Activated CD4-positive, alpha-beta T cell treated with anti-CD3 and anti-CD28 coated beads for 36 hours (primary cell): Measurements from ENCODE around the gene SCN2B. TPM values are rescaled to one million over a fixed set of nuclear protein-coding genes. Genes with fewer than 3 reads are reported as not detected.

Source experiments
- ATAC-seq: fragments of 200-7000 bp; cut with Tn5 transposase; one replicate; pipeline ENCODE4 v1.10.0; 2021; ENCODE audit warnings: mild to moderate bottlenecking, moderate library complexity
- CTCF ChIA-PET: fragments of 350-600 bp; sonication (Branson Sonifier 250); formaldehyde crosslinking; loops from one replicate; lab custom pipeline; 2021; ENCODE audit warnings: antibody characterized with exemption; lab: Charles Lee
- POLR2A ChIA-PET: fragments of 350-600 bp; sonication (Branson Sonifier 250); formaldehyde crosslinking; loops from one replicate; lab custom pipeline; 2021; ENCODE audit warnings: antibody characterized with exemption, inconsistent platforms; lab: Charles Lee
- DNase-seq: peaks from one replicate; pipeline ENCODE4 v3.0.0-alpha.2; 2020
- H3K27ac Mint-ChIP-seq: one replicate; pipeline ENCODE4 v1.8.0; 2021; ENCODE audit warnings: mixed read lengths
- H3K27me3 Mint-ChIP-seq: one replicate; pipeline ENCODE4 v1.8.0; 2021; ENCODE audit warnings: mixed read lengths
- H3K36me3 Mint-ChIP-seq: one replicate; pipeline ENCODE4 v1.8.0; 2021; ENCODE audit warnings: low read depth, mixed read lengths
- H3K4me1 Mint-ChIP-seq: one replicate; pipeline ENCODE4 v1.8.0; 2021; ENCODE audit warnings: mixed read lengths
- H3K4me3 Mint-ChIP-seq: one replicate; pipeline ENCODE4 v1.8.0; 2021; ENCODE audit warnings: mild to moderate bottlenecking, moderate library complexity, mixed read lengths
- H3K9me3 Mint-ChIP-seq: one replicate; pipeline ENCODE4 v1.8.0; 2021; ENCODE audit warnings: low read depth, mixed read lengths
- intact Hi-C, 2 experiments: fragments of 100-400 bp; cut with DNase I in 1 of 2; cut with micrococcal nuclease in 1 of 2; formaldehyde crosslinking; loops; one replicate each; pipeline versions ENCODE4 v1.14.2 to v1.15.1; 2022 to 2024; cut with DNase I, micrococcal nuclease
- total RNA-seq, 2 experiments: library from RNA; stranded (reverse); gene quantifications; one replicate each; pipeline ENCODE4 v1.2.3, GENCODE V29; 2021

Gene SCN2B
- total RNA-seq, 2 experiments from 2014 or later = not detected

DNA sequence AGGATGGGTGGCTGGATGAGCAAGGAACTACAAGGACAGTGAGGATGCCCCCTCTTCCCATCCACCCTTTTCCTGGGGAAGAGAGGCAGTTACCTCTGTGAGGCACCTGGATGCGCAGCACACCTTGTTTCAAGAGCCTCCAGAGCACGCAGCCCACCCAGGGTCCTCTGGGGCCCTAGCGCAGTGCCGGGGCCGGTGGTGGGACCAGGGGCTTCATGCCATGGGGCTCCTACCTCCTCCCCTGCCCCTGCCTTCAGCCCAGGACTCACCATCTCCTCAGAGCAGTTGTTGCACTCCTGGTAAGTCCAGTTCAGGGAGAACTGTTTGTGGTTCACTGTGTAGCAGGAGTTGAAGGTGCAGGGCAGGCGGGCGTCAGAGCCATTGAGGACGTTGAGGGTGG lies 8.1 kb downstream of the SCN2B start:
- H3K4me1 Mint-ChIP-seq = no peaks in the 10 kb centered on the region
- H3K27ac Mint-ChIP-seq = no peak overlapping the region
- H3K9me3 Mint-ChIP-seq = no peaks in the 10 kb centered on the region
- H3K4me3 Mint-ChIP-seq = no peak overlapping the region
- peaks cover 2% of the 10 kb centered on the region for H3K27me3 Mint-ChIP-seq
- no peak for DNase-seq
- ChIA-PET CTCF (no interaction called here), POLR2A (no interaction called here)
- no peak for ATAC-seq
- intact Hi-C loops = no loop called here
- no peaks in the 10 kb centered on the region for H3K36me3 Mint-ChIP-seq

DNA sequence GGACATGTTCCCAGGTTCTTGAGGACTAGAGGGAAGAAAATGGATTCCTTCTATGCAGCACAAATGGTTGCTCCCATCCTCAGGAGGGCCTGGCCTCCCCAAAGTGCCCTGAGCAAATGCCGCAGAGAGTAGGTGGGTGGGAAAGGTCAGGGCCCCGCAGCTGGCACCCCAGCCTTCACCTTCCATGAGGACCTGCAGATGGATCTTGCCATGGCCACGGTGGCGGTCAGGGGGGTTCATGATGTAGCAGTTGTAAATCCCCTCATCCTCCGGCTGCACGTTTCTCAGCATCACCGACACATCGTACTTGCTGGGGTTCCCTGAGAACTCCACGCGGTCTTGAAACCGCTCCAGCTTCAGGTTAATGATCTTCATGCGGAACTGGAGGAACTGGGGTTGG lies 8.5 kb downstream of the SCN2B start:
- no peaks in the 10 kb centered on the region for H3K4me1 Mint-ChIP-seq
- no peaks in the 10 kb centered on the region for H3K36me3 Mint-ChIP-seq
- ChIA-PET POLR2A (no interaction called here), CTCF (interaction anchor here (0.9 kb wide), 1 partner anchor 19 kb away, joined by 6 read pairs; no protein-coding TSS in a partner anchor)
- H3K4me3 Mint-ChIP-seq = no peak overlapping the region
- ATAC-seq = no peak
- H3K9me3 Mint-ChIP-seq = no peaks in the 10 kb centered on the region
- DNase-seq = no peak
- intact Hi-C loops = no loop called here
- peaks cover 2% of the 10 kb centered on the region for H3K27me3 Mint-ChIP-seq
- no peak overlapping the region for H3K27ac Mint-ChIP-seq

DNA sequence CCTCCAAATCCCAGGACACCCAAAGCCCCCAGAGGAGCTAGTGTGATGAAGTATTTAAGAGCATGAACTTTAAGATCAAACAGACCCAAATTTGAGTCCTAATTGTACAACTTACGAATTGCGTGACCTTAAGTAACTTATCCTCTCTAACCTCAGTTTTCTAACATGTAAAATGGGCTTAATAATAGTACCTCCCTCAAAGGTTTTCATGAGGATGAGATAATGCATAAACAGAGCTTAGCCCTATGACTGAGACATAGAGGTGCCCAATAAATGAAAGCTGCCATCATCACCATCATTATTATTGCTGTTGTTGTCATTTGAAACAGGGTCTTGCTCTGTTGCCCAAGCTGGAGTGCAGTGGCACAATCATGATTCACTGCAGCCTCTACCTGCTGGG lies 9.2 kb downstream of the SCN2B start:
- CTCF ChIA-PET = interaction anchor here (0.5 to 0.9 kb wide), 5 partner anchors 18 to 350 kb away, joined by 3 to 6 read pairs (median 4); no protein-coding TSS in a partner anchor
- DNase-seq = no peak
- Mint-ChIP-seq H3K4me3 (no peak overlapping the region), H3K9me3 (no peaks in the 10 kb centered on the region), H3K27me3 (peaks cover 2% of the 10 kb centered on the region), H3K27ac (no peak overlapping the region), H3K36me3 (no peaks in the 10 kb centered on the region), H3K4me1 (no peaks in the 10 kb centered on the region)
- no peak for ATAC-seq
- intact Hi-C loops = no loop called here
- POLR2A ChIA-PET = no interaction called here

DNA sequence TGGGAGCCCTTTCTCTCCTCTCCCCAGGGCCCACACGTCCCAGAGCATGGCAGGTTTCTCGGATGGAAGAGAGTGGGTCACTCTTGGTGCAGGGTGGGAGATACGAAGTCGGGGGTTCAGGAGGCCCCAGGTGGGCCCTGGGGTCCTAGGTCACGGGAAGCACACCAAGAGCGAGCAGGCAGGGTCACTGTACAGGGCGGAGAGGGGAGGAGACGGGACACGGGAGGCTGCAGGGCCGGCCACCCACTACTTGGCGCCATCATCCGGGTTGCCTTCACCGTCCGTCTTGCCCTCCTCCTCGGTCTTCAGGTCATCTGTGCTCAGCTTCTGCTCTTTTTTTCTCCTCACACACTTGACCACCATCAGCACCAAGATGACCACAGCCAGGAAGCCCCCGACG lies 9.8 kb downstream of the SCN2B start:
- CTCF ChIA-PET = interaction anchor here (0.5 to 0.9 kb wide), 3 partner anchors 22 to 349 kb away, joined by 3 to 5 read pairs (median 3); no protein-coding TSS in a partner anchor
- peaks cover 2% of the 10 kb centered on the region for H3K27me3 Mint-ChIP-seq
- intact Hi-C loops = no loop called here

DNA sequence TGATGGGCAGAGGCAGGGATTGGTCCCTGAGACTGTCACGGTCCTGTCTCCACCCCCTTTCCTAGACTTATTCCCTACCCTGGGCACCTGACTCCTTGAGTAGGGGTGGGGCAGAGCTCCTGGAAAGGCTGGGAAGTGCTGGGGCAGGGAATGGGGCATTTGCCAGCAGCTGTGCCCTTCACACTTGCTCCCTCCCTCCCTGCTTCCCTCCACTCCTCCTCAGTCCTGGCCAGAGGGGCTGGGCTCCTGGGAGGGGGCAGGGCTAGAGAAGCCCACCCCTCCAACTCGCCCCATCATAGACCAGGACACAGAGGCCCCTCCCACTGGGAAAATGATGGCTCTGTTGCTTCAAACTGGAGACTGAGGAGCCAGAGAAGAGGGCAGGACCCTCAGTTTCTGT lies 11.6 kb downstream of the SCN2B start:
- no peak overlapping the region for H3K4me3 Mint-ChIP-seq
- H3K27me3 Mint-ChIP-seq = no peaks in the 10 kb centered on the region
- ChIA-PET POLR2A (no interaction called here), CTCF (interaction anchor here (1.3 kb wide), 1 partner anchor 14 kb away, joined by 3 read pairs; no protein-coding TSS in a partner anchor)
- no peak overlapping the region for H3K27ac Mint-ChIP-seq
- no peak for DNase-seq
- no peaks in the 10 kb centered on the region for H3K4me1 Mint-ChIP-seq
- ATAC-seq = no peak
- intact Hi-C loops = no loop called here
- H3K9me3 Mint-ChIP-seq = no peaks in the 10 kb centered on the region
- H3K36me3 Mint-ChIP-seq = no peaks in the 10 kb centered on the region

More for the DNA sequence above, 9.8 kb downstream of the SCN2B start:
- Mint-ChIP-seq H3K4me1 (no peaks in the 10 kb centered on the region), H3K4me3 (no peak overlapping the region), H3K27ac (no peak overlapping the region), H3K9me3 (no peaks in the 10 kb centered on the region), H3K36me3 (no peaks in the 10 kb centered on the region)
- POLR2A ChIA-PET = no interaction called here
- DNase-seq = no peak
- no peak for ATAC-seq

DNA sequence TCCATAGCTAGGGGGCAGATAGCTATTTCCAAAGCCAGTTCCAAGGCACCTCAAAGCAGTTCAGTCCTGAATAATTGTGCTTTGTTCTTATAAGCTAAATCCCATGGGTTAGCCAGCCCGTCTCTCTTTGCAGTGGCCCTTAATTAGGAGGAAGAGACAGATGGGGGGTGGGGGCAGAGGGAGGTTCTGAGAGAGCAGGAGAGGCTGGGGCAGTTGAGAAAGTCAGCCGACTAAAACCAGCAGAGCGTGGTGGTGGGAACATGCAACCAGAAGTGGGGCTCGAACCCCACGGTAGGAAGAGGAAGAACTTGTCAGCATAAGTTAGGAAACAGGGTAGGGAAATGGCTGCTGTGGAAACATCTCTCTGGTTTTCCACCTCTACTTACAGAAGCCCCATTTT lies 12.9 kb downstream of the SCN2B start:
- no peaks in the 10 kb centered on the region for H3K9me3 Mint-ChIP-seq
- H3K4me3 Mint-ChIP-seq = no peak overlapping the region
- POLR2A ChIA-PET = interaction anchor here (0.6 kb wide), 1 partner anchor 174 kb away, joined by 8 read pairs; no protein-coding TSS in a partner anchor
- no peaks in the 10 kb centered on the region for H3K36me3 Mint-ChIP-seq
- CTCF ChIA-PET = interaction anchor here (0.7 to 1.3 kb wide), 3 partner anchors 8 to 546 kb away, joined by 3 to 5 read pairs (median 3); no protein-coding TSS in a partner anchor
- H3K27me3 Mint-ChIP-seq = peaks cover 7% of the 10 kb centered on the region
- intact Hi-C loops = no loop called here
- ATAC-seq (no peak), DNase-seq (no peak)
- no peak overlapping the region for H3K27ac Mint-ChIP-seq
- no peaks in the 10 kb centered on the region for H3K4me1 Mint-ChIP-seq

DNA sequence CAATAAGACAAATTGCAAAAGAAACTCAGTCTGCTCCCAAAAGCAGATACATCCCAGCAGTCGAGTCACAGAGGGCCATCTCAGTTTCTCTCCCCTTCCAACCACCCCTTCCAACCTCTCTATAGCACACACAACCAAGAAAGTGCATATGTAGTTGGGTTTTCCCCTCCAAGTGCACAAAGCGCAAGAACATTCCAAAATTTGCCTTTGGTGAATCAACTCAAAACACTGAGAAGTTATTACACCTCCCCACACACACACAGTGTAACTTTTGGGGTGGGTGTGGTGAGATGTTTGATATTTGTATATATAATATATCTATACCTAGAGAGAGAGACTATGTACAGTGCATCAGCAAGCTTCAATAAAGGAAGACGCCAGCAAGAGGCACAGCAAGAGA lies 13.6 kb downstream of the SCN2B start:
- Mint-ChIP-seq H3K36me3 (no peaks in the 10 kb centered on the region), H3K4me3 (no peak overlapping the region), H3K4me1 (no peaks in the 10 kb centered on the region), H3K27ac (no peak overlapping the region), H3K27me3 (peaks cover 9% of the 10 kb centered on the region), H3K9me3 (no peaks in the 10 kb centered on the region)
- POLR2A ChIA-PET = interaction anchor here (0.6 kb wide), 1 partner anchor 174 kb away, joined by 8 read pairs; no protein-coding TSS in a partner anchor
- intact Hi-C loops = no loop called here
- CTCF ChIA-PET = interaction anchor here (1.0 to 1.3 kb wide), 2 partner anchors 9 to 500 kb away, joined by 3 to 5 read pairs; no protein-coding TSS in a partner anchor
- ATAC-seq (peak; percentile 63), DNase-seq (no peak)

DNA sequence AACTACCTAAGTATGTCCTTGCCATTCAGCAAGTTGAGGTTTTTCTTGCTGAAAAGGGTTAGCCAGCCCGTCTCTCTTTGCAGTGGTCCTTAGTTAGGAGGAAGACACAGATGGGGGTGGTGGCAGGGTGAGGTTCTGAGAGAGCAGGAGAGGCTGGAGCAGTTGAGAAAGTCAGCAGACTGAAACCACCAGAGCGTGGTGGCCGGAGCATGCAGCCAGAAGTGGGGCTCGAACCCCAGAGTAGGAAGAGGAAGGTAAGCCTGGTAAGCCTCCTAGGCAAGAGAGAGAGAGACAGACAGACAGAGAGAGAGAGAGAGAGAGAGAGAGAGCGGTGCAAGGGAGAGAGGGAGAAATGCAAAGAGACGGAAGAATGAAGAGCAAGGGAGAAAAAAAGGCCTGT lies 14.7 kb downstream of the SCN2B start:
- Mint-ChIP-seq H3K36me3 (no peaks in the 10 kb centered on the region), H3K27ac (no peak overlapping the region), H3K4me3 (no peak overlapping the region), H3K27me3 (peaks cover 19% of the 10 kb centered on the region), H3K4me1 (no peaks in the 10 kb centered on the region), H3K9me3 (no peaks in the 10 kb centered on the region)
- CTCF ChIA-PET = no interaction called here
- POLR2A ChIA-PET = no interaction called here
- DNase-seq (no peak), ATAC-seq (no peak)
- intact Hi-C loops = no loop called here

DNA sequence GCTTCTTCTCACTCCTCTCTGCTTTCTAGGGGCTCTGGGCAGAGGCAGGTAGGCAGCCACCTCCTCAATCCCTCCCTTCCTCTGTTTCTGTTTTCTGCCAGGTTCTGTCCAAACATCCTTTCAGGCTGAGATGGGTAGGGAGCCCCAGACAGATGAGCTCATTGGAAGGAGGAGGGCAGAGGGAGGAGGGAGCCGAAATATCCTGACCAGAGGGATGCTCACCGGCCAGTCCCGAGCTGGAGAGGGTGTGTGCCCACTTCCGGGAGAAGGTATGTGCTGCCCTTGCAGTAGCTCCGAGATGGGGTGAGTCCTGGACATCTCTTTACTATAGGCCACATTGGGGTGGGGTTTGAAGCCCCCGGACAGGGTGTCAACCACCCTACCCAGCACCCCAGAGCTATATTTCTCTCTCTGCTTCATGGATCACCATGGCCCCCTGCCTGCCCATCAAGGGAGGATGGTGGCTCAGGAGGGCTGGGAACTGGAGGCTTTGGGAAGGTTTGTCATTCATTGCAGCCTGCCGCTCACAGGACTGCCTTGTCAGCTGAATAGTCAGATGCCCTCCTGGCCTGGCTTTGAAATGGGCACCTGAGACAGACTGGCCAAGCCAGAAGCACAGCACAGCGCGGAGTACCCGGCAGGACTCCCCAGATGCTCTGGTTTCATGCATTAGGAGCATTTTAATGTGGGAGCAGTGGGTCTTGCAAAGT lies 19.1 kb downstream of the SCN2B start:
- POLR2A ChIA-PET = no interaction called here
- Mint-ChIP-seq H3K27me3 (peaks cover 53% of the 10 kb centered on the region), H3K4me3 (no peak overlapping the region), H3K9me3 (no peaks in the 10 kb centered on the region), H3K36me3 (no peaks in the 10 kb centered on the region), H3K27ac (no peak overlapping the region), H3K4me1 (peaks cover 6% of the 10 kb centered on the region)
- CTCF ChIA-PET = interaction anchor here (0.6 to 3.8 kb wide), 3 partner anchors 9 to 41 kb away, joined by 3 to 26 read pairs (median 3); no protein-coding TSS in a partner anchor
- intact Hi-C loops = no loop called here
- DNase-seq (no peak), ATAC-seq (no peak)

DNA sequence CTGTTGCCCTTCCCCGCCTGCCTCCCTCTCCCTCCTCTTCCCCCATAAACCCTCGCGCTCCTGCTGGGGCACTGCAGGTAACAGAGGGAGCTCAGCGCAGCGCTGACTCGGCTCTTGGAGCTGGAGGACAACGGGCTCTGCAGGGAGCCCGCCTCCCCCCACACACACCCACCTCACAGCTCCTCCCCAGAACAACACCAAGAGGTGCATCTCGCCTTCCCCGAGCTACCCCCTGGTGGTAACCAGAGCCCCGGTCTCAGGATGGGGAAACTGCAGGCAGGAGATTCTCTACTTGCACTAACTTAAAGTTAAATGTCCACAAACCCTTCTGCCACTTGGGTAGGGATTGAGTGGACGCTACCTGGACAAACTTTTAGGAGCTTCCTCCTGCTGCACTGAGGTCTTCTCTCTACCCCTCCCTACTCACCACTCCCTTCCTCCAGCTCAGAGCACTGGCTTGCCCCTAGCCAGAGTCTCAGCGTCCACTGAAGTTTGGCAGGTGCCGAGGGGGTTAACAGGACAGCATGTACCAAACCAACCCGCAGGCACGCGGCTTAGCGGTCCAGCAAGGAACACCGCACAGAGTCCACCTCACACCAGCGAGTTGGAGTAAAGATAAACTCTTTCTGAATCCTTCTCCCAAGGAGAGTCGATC lies 19.8 kb downstream of the SCN2B start:
- Mint-ChIP-seq H3K4me1 (peaks cover 6% of the 10 kb centered on the region), H3K36me3 (no peaks in the 10 kb centered on the region), H3K9me3 (no peaks in the 10 kb centered on the region), H3K4me3 (no peak overlapping the region), H3K27me3 (peaks cover 56% of the 10 kb centered on the region), H3K27ac (no peak overlapping the region)
- ChIA-PET CTCF (interaction anchor here (0.6 to 3.8 kb wide), 8 partner anchors 8 to 362 kb away, joined by 3 to 26 read pairs (median 3); no protein-coding TSS in a partner anchor), POLR2A (interaction anchor here (0.6 kb wide), 1 partner anchor 242 kb away, joined by 4 read pairs; no protein-coding TSS in a partner anchor)
- peak; percentile 42 for DNase-seq
- intact Hi-C loops = no loop called here
- peak; percentile 74 for ATAC-seq

DNA sequence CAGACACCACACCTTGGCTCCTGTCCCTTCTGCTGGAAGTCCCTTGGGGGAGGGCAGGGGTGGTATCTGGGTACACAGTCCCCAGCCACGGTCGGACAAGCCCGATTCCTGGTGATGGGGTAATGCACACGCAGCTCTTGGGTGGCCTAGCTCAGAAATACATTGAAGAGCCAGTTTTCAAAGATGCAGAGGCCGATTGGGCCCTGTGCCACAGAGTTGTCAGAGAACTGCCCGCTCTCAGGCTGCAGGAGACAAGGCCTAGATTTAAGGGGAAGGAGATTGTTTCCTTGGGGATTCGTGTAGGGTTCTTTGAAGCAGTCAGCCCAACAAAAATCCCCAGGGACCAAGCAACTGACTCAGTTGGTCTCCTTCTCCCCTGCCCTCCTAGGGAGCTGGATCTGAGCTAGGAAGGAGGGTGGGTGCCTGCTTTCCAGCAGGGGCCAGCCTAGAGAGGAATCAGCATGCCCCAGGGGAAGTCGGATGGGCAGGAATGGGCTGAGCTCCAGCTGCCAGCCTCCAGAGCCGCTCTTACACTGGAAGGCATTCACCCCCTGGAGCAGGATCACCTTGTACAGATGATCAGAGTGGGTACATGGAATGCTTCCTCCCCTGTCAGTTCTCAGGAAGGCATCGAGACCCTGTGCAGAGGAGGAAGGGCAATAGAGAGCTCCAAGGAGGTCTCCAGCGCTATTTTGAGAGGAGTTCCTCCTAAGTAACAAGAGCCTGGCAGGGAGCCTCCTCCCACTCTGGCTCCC lies 20.5 kb downstream of the SCN2B start:
- ChIA-PET CTCF (interaction anchor here (0.7 to 3.8 kb wide), 8 partner anchors 9 to 363 kb away, joined by 3 to 26 read pairs (median 4); no protein-coding TSS in a partner anchor), POLR2A (interaction anchor here (0.6 kb wide), 1 partner anchor 242 kb away, joined by 4 read pairs; no protein-coding TSS in a partner anchor)
- peaks cover 6% of the 10 kb centered on the region for H3K4me1 Mint-ChIP-seq
- intact Hi-C loops = no loop called here
- peaks cover 63% of the 10 kb centered on the region for H3K27me3 Mint-ChIP-seq
- H3K9me3 Mint-ChIP-seq = no peaks in the 10 kb centered on the region
- ATAC-seq (no peak), DNase-seq (no peak)
- no peaks in the 10 kb centered on the region for H3K36me3 Mint-ChIP-seq
- H3K4me3 Mint-ChIP-seq = no peak overlapping the region
- no peak overlapping the region for H3K27ac Mint-ChIP-seq
